Nephron (organoid): ENCODE measurements around the gene ASB1.
"Not testable (repeated sequence)": the region's sequence is repeated elsewhere in the genome, so short reads cannot be mapped to it uniquely, and the experiment has no call there.

Source experiments
- H3K27ac Mint-ChIP-seq, 3 experiments: 2 replicates each; pipeline ENCODE4 v1.8.0; 2020; ENCODE audit warnings: mixed read lengths in 3 of 3, mild to moderate bottlenecking in 2 of 3, moderate library complexity in 1 of 3
- H3K27me3 Mint-ChIP-seq: 2 replicates; pipeline ENCODE4 v1.8.0; 2021; ENCODE audit warnings: low read depth, mild to moderate bottlenecking, moderate library complexity, mixed read lengths
- H3K36me3 Mint-ChIP-seq: 2 replicates; pipeline ENCODE4 v1.8.0; 2020; ENCODE audit warnings: low read depth, mixed read lengths
- H3K4me1 Mint-ChIP-seq: 2 replicates; pipeline ENCODE4 v1.8.0; 2020; ENCODE audit warnings: mixed read lengths
- H3K4me3 Mint-ChIP-seq, 3 experiments: 2 replicates each; pipeline ENCODE4 v1.8.0; 2020; ENCODE audit warnings: mild to moderate bottlenecking in 3 of 3, mixed read lengths in 3 of 3, moderate library complexity in 2 of 3
- H3K9me3 Mint-ChIP-seq: 2 replicates; pipeline ENCODE4 v1.8.0; 2020; ENCODE audit warnings: mixed read lengths
- CTCF ChIP-seq, 3 experiments: fragments of 200-600 bp; sonication (generic); IDR thresholded peaks; one replicate each; pipeline ENCODE4 v1.5.0; 2021; ENCODE audit warnings: antibody characterized with exemption in 3 of 3; ENCODE audit not compliant: unreplicated experiment in 3 of 3

Gene ASB1

GRCh38 chr2:238398577-238398976 is 28.1 kb upstream of the ASB1 start:
- Mint-ChIP-seq H3K4me3 (no peak overlapping the region), H3K4me1 (peaks cover 7% of the 10 kb centered on the region), H3K27me3 (peaks cover 5% of the 10 kb centered on the region), H3K9me3 (no peaks in the 10 kb centered on the region), H3K36me3 (peaks cover 21% of the 10 kb centered on the region), H3K27ac (peak overlapping the region in 1 of 3 experiments; percentile 55)
- no peak for TF ChIP-seq CTCF (IDR thresholded peaks at IDR 0.05; ENCODE audit: unreplicated experiment in 3 of 3)

GRCh38 chr2:238399094-238399493 is 27.6 kb upstream of the ASB1 start:
- H3K27me3 Mint-ChIP-seq, result peaks cover 5% of the 10 kb centered on the region
- H3K27ac Mint-ChIP-seq, result no peak overlapping the region
- peaks cover 7% of the 10 kb centered on the region for H3K4me1 Mint-ChIP-seq

GRCh38 chr2:238401551-238401950 is 25.2 kb upstream of the ASB1 start:
- no peak overlapping the region for H3K27ac Mint-ChIP-seq
- no peaks in the 10 kb centered on the region for H3K27me3 Mint-ChIP-seq
- H3K36me3 Mint-ChIP-seq, result peaks cover 30% of the 10 kb centered on the region
- H3K9me3 Mint-ChIP-seq, result no peaks in the 10 kb centered on the region
- no peak for TF ChIP-seq CTCF (IDR thresholded peaks at IDR 0.05; ENCODE audit: unreplicated experiment in 3 of 3)
- H3K4me3 Mint-ChIP-seq, result no peak overlapping the region
- H3K4me1 Mint-ChIP-seq, result peaks cover 7% of the 10 kb centered on the region

More at GRCh38 chr2:238399094-238399493, 27.6 kb upstream of the ASB1 start:
- TF ChIP-seq CTCF (IDR thresholded peaks at IDR 0.05; ENCODE audit: unreplicated experiment in 3 of 3), result no peak
- Mint-ChIP-seq H3K9me3 (no peaks in the 10 kb centered on the region), H3K36me3 (peaks cover 26% of the 10 kb centered on the region), H3K4me3 (no peak overlapping the region)

- Mint-ChIP-seq H3K36me3 (peaks cover 18% of the 10 kb centered on the region), H3K9me3 (no peaks in the 10 kb centered on the region)
Observed at GRCh38 chr2:238403632-238404405, 22.9 kb upstream of the ASB1 start.

GRCh38 chr2:238404406-238405216 is 22.1 kb upstream of the ASB1 start:
- Mint-ChIP-seq H3K4me3 (no peak overlapping the region), H3K36me3 (peaks cover 15% of the 10 kb centered on the region), H3K4me1 (peaks cover 5% of the 10 kb centered on the region), H3K9me3 (no peaks in the 10 kb centered on the region), H3K27ac (no peak overlapping the region), H3K27me3 (no peaks in the 10 kb centered on the region)
- no peak for TF ChIP-seq CTCF (IDR thresholded peaks at IDR 0.05; ENCODE audit: unreplicated experiment in 3 of 3)

More at GRCh38 chr2:238403632-238404405, 22.9 kb upstream of the ASB1 start:
- no peak for TF ChIP-seq CTCF (IDR thresholded peaks at IDR 0.05; ENCODE audit: unreplicated experiment in 3 of 3)
- Mint-ChIP-seq H3K4me3 (no peak overlapping the region), H3K4me1 (peaks cover 5% of the 10 kb centered on the region), H3K27me3 (no peaks in the 10 kb centered on the region), H3K27ac (no peak overlapping the region)

GRCh38 chr2:238405217-238405555 is 21.5 kb upstream of the ASB1 start:
- H3K9me3 Mint-ChIP-seq, H3K27me3 Mint-ChIP-seq, H3K4me3 Mint-ChIP-seq, H3K27ac Mint-ChIP-seq, H3K4me1 Mint-ChIP-seq: not testable (repeated sequence)
- peaks cover 18% of the 10 kb centered on the region for H3K36me3 Mint-ChIP-seq
